Ammon's horn (tissue), 1 donor: ENCODE data around the gene LRIG3.
"Not testable (repeated sequence)": the region's sequence is repeated elsewhere in the genome, so short reads cannot be mapped to it uniquely, and the experiment has no call there.

Source experiments
- DNase-seq: peaks from one replicate; pipeline ENCODE4 v3.0.0-alpha.2; 2016; ENCODE audit warnings: low spot score

LRIG3 gene

DNA sequence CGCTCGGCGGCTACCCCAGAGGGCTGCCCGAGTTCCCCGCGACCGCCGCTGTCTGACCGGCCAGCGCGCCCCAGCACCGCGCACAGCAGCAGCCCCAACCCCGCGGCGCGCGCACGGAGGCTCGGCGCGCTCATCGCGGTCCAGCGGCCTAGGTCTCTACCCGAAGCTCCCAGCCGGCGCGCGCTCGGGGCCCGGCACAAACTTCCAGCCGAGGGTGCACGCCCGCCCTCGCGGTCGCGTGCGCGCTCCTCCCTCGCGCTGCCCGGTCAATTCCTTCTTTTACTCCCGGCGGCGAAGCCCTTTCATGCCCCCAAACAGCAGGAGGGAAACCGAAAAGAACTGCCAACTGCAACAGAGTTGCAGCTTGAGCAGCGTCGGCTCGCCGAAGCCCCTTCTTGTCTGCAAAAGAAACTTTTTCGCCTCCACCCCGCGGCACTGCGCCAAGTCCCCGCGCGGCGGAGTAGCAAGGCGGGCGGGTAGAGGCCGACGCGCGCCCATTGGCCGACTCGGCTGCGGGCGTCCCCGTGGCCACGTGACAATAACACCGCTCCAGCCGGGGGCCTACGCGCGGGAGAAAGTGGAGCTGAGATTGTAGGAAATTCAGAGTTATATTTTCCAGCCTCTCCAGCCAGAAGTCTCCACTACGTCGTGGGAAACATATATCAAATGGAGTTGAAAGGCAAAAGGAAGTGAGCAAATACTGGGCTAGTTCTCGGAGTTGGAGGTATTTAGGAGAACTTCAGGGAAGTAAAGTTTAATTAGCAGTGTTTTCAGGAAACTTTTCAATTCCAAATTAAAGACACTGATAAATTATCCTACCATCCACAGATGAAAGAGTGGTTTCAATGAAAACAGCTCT lies at the start of gene LRIG3:
TSS of gene LRIG3 (minus strand) at position 403 of the 859 bp plus-strand sequence. CDS start at position 134, 269 bp downstream.
- DNase-seq: peak; percentile 89

GRCh38 chr12:58969237-58969636 lies 48.9 kb upstream of the LRIG3 start:
- no peak for DNase-seq

- DNase-seq: no peak
Observed at GRCh38 chr12:58967561-58967960, 47.3 kb upstream of the LRIG3 start.

GRCh38 chr12:58966939-58967338 lies 46.6 kb upstream of the LRIG3 start:
- peak; percentile 22 for DNase-seq

DNA sequence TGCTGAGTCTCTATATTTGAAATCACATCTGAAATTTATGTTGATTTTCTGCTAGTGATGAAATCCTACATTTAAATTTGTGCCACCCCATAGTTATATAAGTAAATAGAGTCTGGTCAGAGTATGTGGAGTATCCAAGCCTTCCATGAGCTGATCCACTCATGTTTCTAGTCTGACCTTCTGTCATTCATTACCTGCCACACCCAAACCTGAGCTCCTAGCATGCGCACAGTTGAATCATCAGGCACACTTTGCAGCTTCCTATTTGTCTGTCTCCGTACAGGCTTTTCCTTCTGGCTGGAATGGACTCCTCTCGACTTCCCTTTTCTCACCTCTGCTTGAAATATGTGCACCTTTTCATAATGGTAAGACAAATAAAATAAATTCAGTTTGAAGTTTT lies 45.3 kb upstream of the LRIG3 start:
- DNase-seq: no peak

GRCh38 chr12:58963844-58964243 lies 43.5 kb upstream of the LRIG3 start:
- no peak for DNase-seq

DNA sequence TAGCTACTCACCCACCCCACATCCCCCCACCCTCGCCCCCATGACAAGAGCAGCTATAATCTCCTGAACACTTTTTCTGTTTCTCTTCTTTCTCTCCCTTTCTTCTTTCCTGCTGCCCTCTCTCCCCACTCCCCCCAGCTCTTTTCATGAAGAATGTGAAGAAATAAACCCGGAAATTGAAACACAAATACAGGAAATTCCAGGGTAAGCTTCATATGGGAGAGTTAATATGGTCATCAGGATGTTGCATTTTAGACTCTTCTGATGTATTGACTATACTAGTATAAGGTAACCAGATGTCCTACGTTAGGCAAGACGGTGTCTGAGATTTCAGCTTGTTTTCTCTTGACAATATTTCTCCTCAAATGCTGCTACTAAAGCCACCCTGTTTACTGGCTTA lies 41.6 kb upstream of the LRIG3 start:
- no peak for DNase-seq

GRCh38 chr12:58961166-58961565 lies 40.9 kb upstream of the LRIG3 start:
- no peak for DNase-seq

GRCh38 chr12:58959639-58960300 lies 39.5 kb upstream of the LRIG3 start:
- DNase-seq: no peak

GRCh38 chr12:58957298-58957697 lies 37.0 kb upstream of the LRIG3 start:
- DNase-seq: no peak

- DNase-seq: no peak
Observed at GRCh38 chr12:58955849-58956248, 35.5 kb upstream of the LRIG3 start.

DNA sequence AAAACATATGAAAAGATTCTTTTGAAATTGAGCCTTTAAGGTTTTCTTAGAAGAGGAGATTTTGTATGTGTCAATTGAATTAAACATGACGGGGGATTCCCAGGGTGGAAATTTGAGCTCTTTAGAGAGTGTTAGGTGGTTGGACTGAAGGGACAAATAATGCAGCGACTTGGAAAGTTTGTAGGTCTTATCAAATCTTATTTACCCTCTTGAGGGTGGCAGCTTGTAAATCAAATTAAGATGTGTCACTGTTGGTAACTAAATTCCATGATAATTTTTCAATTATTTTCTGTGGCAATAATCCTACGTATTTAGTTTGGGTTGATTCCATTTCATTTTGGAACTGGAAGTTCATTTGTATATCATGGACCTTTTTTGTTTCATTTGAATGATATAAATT lies 33.7 kb upstream of the LRIG3 start:
- no peak for DNase-seq

- DNase-seq: no peak
Observed at GRCh38 chr12:58950739-58951100, 30.4 kb upstream of the LRIG3 start.

DNA sequence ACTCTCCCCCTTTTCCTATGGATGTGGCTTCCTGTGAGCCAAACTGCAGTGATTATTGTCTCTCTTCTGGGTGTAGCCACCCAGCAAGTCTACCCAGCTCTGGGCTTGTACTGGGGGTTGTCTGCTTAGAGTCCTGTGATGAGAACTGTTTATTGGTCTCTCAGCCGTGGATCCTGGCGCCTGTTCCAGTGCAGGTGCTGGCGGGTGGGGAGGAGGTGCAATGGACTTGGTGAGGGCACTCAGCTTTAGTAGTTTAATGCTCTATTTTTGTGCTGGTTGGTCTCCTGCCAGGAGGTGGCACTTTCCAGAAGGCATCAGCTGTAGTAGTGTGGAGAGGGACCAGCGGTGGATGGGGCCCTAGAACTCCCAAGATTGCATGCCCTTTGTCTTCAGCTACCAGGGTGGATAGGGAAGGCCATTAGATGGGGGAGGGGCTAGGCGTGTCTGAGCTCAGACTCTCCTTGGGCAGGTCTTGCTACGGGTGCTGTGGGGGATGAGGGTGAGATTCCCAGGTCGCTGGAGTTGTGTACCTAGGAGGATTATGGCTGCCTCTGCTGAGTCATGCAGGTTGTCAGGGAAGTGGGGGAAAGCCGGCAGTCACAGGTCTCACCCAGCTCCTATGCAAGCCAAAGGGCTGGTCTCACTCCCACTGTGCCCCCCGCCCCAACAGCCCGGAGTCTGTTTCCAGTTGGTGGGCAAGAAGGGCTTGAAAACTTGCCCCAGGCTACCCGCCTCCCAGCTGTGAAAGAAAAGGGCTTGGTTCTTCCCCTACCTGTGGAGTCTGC lies 29.8 kb upstream of the LRIG3 start:
- not testable (repeated sequence) for DNase-seq

DNA sequence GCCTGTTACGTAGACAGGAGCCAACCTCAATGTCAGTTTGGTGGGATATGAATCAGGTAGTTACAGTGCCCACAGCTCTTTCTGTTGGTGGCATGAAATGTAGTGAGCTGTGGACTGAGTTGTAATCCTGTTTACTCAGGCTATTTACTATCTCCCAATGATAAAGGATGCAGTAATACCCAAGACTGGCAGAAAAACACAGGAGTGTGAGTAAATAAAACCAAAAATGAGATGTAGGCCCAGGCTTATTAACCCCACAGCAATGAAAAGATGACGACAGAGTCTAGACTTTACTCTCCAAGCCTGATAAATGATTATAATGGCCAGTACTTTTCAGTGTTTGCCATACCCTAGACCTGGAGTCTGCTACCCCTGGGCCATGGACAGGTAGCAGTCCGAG lies 22.8 kb upstream of the LRIG3 start:
- no peak for DNase-seq

DNA sequence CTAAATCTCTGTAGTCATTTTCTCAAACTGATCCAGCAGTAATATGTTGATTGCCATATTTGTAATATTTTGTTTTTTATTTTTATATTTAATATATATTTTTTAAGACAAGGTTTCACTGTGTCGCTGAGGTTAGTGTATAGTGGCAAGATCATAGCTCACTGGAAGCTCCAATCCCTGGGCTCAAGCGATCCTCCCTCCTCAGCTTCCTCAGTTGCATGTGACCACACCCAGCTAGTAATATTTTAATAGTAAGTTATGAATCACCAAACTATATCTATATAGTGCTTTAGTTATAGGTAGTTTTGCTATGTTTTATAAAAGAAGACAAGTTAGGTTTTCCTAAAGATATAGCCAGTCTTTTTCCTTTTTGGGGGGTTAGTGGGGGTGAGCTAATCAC lies 22.0 kb upstream of the LRIG3 start:
- no peak for DNase-seq

GRCh38 chr12:58939399-58940100 lies 19.2 kb upstream of the LRIG3 start:
- DNase-seq: no peak

DNA sequence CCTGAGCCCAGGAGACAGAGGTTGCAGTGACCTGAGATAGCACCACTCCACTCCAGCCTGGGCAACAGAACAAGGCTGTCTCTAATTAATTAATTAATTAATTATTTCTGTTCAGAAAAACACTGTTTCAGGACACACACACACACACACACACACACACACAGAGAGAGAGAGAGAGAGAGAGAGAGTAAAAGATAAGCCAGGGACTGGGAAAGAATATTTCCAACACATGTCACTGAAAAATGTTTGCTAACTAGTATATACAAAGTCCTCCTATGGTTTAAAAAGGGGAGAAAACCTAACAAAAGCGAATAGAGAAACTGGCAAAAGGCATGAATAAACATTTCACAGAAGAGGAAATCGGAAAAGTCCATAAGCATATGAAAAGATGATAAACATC lies 18.1 kb upstream of the LRIG3 start:
- DNase-seq: no peak

DNA sequence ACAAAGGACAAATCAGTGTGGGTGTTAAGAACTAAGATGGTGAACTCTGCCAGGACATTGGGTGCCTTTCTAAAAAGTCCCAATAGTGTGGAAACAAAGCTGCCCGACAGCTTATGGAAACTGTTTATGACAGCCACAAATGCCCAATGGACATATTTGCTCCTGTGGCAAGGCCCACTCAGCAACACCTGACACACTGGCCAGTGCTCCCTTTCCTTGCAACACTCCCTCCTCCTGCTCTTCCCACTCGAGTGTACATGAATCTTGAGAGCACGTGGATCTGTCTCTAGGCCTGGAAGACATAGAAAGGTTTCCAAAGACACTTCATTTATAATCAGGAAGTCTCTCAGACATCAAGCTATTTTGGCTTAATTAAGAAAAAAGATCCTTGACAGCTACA lies 14.2 kb upstream of the LRIG3 start:
- no peak for DNase-seq

DNA sequence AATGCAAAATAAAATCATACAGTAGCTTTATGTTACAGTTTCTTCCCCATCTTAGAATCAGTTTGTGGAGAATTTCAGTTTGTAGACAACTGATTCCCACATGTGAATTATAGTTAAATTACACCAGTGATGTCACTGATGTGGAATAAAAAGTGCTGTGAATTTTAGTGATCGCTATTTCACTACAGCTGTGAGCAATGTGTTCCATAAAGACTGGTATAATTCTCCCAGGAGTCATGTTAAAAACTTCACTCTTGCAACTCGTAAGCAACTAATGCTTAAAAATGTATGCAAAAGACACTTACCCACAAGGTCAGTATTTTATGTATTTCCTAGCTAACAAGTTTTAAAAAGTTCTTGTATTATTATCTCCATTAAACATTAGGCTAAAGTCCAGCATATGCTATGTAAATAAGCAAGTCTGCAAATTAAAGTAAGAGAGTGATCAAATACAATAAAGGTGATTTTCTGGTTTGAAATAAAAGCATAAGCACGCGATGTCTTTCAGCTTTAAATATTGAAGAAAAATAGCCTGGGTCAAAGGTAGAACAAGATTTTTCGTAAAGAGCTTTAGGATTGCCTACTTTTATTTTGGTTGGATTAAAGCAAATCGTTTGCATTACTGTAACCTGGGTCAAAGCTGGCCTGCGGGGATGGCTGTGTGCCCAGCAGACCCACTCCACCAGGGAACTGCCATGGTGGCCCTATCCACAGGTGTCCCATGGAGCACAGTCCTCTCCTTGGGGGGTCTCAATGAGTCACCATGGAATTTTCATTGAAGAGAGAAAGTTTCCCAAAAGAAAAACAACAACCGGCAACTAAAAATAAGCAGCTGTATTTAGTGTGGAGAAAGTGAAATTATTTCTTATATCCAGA lies 12.7 kb upstream of the LRIG3 start:
- no peak for DNase-seq

DNA sequence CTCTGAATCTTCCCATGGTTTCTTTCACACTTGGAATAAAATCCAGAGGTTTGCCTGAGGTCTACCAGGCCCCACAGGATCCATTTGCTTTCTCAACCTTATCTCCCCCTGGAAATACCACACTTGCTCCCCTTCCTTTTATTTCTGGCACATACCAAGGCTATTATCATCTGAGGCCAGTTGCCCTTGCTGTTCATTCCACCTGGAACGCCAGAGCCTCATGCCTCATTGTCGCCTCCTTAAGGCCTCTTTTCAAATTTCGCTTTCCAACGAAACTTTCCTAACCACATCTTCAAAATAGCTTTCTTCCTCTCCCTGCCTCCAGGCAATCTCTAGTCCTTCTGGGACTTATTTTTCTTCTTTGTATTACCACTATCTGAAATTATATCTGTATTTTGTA lies 11.2 kb upstream of the LRIG3 start:
- DNase-seq: no peak
